Coronary artery (tissue), 2 donors: ENCODE results near the gene FAM210B.
"Not testable (repeated sequence)": the region's sequence is repeated elsewhere in the genome, so short reads cannot be mapped to it uniquely, and the experiment has no call there.

Experiments
- DNase-seq: peaks from one replicate; pipeline ENCODE4 v3.0.0-alpha.2; 2017; ENCODE audit warnings: low spot score
- H3K27ac ChIP-seq, 2 donors: fragments of 200-600 bp; sonication (generic); one replicate each; pipeline ENCODE4 v1.5.1; 2016 to 2019
- H3K4me3 ChIP-seq: fragments of 200-600 bp; sonication (generic); 2 replicates; pipeline ENCODE4 v1.5.1; 2016; ENCODE audit warnings: mild to moderate bottlenecking, moderate library complexity
- TF ChIP-seq, protein P1 (sequence below): fragments of 200-600 bp; sonication (generic); IDR thresholded peaks from one replicate; pipeline ENCODE4 v1.5.1; 2019; ENCODE audit warnings: antibody characterized with exemption

The FAM210B gene

GRCh38 chr20:56328861-56329260 is 29.9 kb upstream of the FAM210B start:
- TF ChIP-seq, protein P1, sequence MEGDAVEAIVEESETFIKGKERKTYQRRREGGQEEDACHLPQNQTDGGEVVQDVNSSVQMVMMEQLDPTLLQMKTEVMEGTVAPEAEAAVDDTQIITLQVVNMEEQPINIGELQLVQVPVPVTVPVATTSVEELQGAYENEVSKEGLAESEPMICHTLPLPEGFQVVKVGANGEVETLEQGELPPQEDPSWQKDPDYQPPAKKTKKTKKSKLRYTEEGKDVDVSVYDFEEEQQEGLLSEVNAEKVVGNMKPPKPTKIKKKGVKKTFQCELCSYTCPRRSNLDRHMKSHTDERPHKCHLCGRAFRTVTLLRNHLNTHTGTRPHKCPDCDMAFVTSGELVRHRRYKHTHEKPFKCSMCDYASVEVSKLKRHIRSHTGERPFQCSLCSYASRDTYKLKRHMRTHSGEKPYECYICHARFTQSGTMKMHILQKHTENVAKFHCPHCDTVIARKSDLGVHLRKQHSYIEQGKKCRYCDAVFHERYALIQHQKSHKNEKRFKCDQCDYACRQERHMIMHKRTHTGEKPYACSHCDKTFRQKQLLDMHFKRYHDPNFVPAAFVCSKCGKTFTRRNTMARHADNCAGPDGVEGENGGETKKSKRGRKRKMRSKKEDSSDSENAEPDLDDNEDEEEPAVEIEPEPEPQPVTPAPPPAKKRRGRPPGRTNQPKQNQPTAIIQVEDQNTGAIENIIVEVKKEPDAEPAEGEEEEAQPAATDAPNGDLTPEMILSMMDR, result no peak
- DNase-seq, result no peak
- Histone ChIP-seq H3K4me3 (no peak overlapping the region), H3K27ac (no peak overlapping the region)

DNA sequence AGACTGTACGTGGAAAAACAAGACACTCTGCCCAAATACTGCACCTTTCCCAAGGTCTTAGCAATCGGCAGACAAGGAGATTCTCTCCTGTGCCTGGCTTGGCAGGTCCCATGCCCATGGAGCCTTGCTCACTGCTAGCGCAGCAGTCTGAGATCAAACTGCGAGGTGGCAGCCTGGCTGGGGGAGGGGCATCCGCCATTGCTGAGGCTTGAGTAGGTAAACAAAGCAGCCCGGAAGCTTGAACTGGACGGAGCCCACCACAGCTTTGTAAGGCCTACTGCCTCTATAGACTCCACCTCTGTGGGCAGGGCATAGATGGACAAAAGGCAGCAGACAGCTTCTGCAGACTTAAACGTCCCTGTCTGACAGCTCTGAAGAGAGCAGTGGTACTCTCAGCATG is 22.1 kb upstream of the FAM210B start:
- not testable (repeated sequence) for H3K4me3 ChIP-seq, H3K27ac ChIP-seq, DNase-seq

DNA sequence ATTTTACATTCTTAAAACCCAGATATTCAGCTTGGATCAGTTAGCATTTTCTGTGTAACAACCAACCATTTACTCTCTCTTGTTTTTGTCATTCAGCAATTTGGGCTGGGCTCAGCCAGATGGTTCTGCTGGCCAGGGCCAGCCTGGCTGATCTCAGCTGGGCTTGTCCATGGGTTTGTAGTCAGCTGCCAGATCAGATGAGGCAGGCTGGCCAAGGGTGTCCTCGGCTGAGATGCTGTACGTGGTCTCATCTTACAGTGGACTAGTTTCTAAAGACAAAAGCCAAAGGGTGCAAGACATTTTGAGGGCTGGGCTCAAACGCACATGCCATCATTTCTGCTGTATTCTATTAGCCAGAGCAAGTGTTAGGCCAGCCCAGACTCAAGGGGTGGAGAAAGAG is 16.0 kb upstream of the FAM210B start:
- DNase-seq, result no peak
- no peak overlapping the region for H3K4me3 ChIP-seq
- H3K27ac ChIP-seq, result no peak overlapping the region
- TF ChIP-seq, protein P1, result no peak

DNA sequence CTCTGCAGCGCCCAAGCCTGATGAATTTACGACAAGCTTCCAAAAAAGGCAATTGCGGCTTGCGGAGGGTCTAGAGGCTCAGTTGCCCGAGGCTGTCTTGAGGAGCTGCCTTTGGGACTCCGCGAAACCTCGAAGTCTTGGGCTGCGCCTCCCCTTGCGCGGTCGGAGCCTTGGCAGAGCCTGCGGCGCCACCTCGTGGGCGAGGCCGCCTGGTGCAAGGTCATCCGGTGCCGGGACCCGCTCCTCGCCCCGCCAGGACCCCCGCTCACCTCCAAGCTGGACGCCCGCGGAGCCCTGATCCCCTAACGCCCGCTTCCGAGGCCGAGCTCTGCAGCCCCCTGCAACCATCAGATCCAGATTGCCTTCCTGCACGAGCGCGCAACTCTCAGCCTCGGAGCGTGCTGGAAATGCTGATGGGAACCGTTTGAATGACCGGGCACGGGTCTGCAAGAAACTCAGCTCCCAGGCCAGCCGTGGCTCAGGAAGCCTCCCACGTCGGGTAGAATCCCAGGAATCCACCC is 14.9 kb upstream of the FAM210B start:
- TF ChIP-seq, protein P1, result no peak
- Histone ChIP-seq H3K4me3 (peak overlapping the region; percentile 28), H3K27ac (no peak overlapping the region)
- no peak for DNase-seq

DNA sequence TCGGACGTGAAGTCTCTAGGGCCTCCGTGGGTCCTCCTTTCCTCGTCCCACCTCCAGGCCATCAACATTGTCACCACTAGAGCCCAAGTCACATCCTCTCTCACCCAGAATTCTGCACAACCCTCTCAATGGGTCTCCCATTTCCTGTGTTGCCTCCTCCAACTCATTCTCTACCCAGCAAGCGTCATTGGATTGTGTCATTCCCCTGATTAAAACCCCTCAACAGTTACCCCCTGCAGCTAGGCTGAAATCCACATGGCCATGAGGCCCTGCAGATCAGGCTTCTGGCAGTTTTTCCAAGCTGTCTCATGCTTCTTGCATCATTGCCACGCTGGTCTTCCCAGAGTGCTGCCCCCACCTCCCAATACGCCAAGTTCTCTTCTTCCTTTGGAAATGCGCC is 12.9 kb upstream of the FAM210B start:
- TF ChIP-seq, protein P1, result no peak
- no peak for DNase-seq
- H3K4me3 ChIP-seq, result no peak overlapping the region
- no peak overlapping the region for H3K27ac ChIP-seq

- Histone ChIP-seq H3K27ac (no peak overlapping the region), H3K4me3 (no peak overlapping the region)
- TF ChIP-seq, protein P1, result no peak
- DNase-seq, result no peak
Observed at GRCh38 chr20:56347628-56348304, 11.0 kb upstream of the FAM210B start.

- DNase-seq, result no peak
- Histone ChIP-seq H3K27ac (no peak overlapping the region), H3K4me3 (no peak overlapping the region)
- TF ChIP-seq, protein P1, result no peak
Observed at GRCh38 chr20:56348305-56348693, 10.5 kb upstream of the FAM210B start.
